ENCODE data around the gene PLA2G4D.

- no peak for TF ChIP-seq CTCF (conservative IDR thresholded peaks at IDR 0.05; ENCODE audit: low read depth, low read length)
- no peak for TF ChIP-seq EZH2 (IDR thresholded peaks at IDR 0.05; ENCODE audit: borderline replicate concordance, low read depth, low read length, poor library complexity, severe bottlenecking)
These were observed 61.8 kb downstream of the PLA2G4D start for GRCh38 chr15:42032376-42033213.

Data from A673 (cell line).